RPMI7951 (cell line): ENCODE measurements around the gene HEMK1. TPM values are rescaled to one million over a fixed set of nuclear protein-coding genes. Genes with fewer than 3 reads are reported as not detected.

ENCODE experiments used
- DNase-seq: peaks from one replicate; pipeline ENCODE4 v3.0.0-alpha.2; 2012; ENCODE audit warnings: low read depth
- total RNA-seq: library from RNA; depleted of rRNA; stranded (reverse); fragments of >200 nt; shearing (Covaris generic); gene quantifications from 2 replicates; pipeline ENCODE4 v1.2.3, GENCODE V29; 2014

The HEMK1 gene
- total RNA-seq, 1 experiment from 2014 or later, result 8.8 TPM

DNA sequence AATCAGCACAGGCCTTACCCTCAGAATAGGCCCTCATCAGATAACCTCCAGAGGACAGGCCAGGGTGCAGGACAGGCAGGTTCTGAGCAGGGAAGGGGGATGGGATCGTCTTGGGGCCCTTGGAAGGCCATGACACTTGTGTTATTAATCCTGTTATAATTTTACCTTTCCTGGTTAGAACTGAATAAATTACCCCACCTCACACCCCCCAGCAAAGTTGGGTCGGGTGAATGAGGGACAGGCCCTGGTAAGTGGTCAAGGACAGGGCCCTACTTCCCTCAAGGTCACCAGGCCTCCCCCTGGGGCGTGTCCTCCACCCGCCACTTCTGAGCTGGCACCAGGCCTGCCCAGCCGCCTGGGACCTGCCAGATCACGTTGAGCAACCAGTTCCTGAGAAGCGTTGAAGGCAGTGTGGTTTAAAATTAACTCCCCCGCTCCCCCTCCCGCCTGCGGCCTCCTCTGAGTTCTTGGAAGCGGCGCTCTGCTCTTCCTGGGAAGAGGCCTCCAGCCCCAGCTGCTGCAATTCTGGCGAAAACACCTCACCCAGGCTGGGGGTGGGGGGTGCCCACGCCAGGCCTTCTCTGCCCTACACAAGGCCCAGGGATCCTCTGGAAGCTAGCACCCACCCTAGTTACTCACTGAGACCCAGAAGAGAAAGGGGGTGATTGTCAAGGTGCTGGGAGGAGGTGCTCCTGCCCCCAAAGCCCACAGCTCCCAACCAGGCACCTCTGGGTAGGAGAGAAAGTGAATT, 31.7 kb downstream of the HEMK1 start:
- peak; percentile 96 for DNase-seq

DNA sequence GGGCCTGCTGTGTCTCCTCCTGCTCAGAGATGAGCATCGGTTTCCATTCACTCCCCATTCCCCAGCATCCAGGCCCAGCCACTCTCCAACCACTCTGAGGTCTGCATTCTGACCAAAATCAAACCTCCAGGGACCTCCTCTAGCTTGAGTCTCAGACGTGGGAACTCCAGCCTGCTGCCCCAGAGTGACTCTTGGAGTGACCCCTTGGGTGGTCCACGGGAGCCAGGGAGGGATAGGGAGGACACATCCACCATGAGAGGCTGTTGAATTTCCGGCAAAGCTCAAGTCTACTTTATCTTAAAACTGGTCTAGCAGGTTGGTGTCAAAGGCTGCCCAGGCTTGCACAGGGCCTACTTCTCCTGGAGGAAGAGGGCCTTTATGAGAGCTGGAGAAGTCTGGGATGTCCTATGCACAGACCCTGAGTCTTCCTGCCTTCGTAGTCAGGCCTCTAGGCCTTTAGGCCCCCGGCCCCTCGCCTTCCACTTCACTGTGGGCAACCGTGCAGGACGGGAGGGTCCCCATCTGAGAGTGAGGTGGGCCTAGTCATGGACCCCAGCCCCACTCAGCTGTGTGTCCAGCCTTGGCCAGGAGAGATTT, 33.4 kb downstream of the HEMK1 start:
- no peak for DNase-seq

GRCh38 chr3:50603261-50604109, 34.2 kb downstream of the HEMK1 start:
- no peak for DNase-seq

- no peak for DNase-seq
These were observed 34.8 kb downstream of the HEMK1 start for GRCh38 chr3:50604110-50604621.

DNA sequence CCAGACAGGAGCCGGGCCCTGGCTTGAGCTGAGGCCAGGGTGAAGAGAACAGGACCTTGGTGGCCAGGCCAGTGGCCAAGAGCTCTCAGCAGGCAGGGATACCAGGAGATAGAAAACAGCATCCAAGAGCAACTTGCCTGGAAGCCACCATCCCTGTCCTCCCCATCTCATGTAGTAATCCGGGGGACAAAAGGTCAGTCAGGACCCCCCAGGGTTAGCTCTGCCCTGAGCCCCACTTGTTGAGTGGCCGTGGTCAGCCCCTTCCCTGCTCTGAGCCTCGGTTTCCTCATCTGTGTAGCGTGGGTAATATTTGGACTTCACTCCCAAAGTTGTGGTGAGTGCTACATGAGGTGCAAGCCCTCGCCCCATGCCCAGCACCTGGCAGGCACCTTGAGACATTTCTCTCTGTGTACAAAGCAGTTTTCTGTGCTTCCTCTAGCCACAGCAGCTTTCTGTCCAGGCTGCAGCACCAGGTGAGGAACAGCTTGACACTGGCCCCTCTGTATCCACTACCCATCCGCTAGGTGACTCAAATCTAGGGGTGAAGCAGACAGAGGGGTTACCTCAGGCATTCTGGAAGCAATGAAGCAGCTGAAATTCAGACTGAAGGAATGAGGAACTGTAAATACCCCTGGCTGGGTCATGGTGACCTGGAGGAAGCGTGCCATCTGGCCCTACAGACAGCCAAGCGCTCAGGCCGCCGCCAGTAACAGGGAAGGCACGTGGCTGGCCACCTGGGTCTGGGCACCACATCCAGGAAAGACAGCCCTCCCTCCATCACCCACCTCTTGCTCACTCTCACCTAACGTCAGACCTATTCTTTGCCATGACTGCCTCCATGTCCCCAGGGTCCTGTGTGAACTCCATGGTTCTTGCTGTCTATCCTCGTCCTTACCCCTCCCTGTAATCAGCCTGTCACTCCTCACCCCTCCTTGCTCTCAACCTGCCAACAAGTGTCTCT, 35.6 kb downstream of the HEMK1 start:
- no peak for DNase-seq

GRCh38 chr3:50605901-50606326, 36.6 kb downstream of the HEMK1 start:
- DNase-seq, result no peak

DNA sequence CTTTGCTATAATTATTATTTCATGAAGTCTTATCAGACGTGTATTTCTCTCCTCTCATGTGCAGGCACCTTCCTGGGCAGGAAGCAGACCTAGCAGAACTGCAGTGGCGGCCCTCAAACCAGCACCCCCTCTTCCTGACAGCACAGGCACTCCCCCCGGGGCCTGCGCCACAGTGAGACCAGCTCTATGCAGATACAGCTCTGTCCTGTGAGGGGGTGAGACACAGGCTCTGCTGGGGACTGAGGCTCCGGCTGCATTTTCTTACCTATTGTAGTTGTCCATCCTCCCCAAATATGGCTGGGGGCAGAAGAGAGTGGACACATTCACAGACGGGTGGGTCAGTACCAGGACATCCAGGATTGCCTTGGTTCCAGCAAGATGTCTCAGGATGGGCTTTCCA, 37.3 kb downstream of the HEMK1 start:
- no peak for DNase-seq

GRCh38 chr3:50607271-50608091, 38.2 kb downstream of the HEMK1 start:
- no peak for DNase-seq

- DNase-seq, result no peak
These were observed 39.0 kb downstream of the HEMK1 start for GRCh38 chr3:50608278-50608677.

GRCh38 chr3:50609071-50609762, 39.9 kb downstream of the HEMK1 start:
- no peak for DNase-seq

GRCh38 chr3:50609763-50610085, 40.4 kb downstream of the HEMK1 start:
- no peak for DNase-seq

GRCh38 chr3:50610181-50610971, 41.1 kb downstream of the HEMK1 start:
- no peak for DNase-seq

DNA sequence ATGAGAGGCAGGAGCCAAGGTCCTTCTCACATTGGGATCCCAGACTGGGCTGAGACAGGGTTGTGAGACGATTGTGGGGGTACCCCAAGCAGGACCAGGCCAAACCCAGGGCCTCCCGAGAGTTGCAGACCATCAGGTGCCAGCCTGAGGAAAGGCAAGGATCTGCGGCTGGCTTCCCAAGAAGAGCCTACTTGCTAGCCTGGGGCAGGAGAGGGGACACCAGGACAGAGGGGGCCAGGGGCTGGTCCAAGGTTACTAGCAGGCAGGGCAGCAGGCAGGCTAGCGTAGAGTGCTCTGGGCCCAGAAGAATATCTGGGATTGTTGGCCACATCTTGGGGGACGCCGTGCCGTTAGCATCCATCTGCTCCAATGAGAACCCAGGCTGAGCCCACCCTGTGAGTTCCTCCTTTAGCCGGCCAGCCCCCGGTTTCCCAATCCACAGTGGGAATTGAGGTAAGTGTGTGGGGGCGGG, 41.7 kb downstream of the HEMK1 start:
- DNase-seq, result no peak

DNA sequence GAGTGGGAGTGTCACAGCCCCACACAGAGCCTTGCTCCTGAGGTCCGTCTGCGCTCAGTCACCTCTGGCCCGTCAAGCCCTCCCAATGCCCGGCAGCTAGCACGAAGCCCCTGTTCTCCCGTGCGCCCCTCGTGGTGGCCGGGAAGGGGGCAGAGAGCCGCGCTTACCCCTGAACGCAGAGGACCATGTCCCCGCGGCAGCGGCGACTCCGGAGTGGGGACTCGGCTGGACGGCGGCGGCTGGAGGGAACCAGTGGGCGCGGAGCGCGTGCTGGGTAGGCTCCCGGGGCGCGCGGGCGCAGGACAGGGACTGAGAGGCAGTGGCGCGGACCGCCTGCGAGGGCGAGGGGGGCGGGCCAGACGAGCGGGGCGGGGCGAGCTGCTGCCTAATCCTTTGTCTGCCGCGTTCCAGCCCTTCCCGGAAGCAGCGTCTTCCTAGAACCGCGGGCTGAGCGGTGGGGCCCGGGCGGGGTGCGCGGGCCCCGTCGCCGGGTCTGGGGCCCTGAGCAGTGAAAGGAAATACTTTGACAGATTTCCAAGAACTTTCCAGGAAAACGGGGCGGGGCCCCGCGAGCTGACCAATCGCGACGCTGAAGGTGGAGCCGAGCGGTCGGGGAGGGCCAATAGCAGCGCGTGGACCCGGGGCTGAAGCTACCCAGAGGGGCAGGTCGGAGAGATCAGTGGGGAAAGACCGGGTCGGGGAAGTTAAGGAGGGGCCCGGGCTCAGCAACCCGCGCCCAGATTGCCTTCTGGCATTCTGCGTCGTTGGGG, 42.3 kb downstream of the HEMK1 start, which contains the start of gene CISH:
TSS of gene CISH (minus strand) at position 311 of the 770 bp plus-strand sequence. CDS start at position 187, 124 bp downstream.
- DNase-seq, result peak; percentile 96

GRCh38 chr3:50612234-50612882, 43.0 kb downstream of the HEMK1 start:
- no peak for DNase-seq

GRCh38 chr3:50612970-50613846, 43.9 kb downstream of the HEMK1 start:
- DNase-seq, result no peak
